A549 (cell line): ENCODE measurements around the gene TJP3.

Experiments
- CTCF ChIP-seq: fragments of >200 bp; sonication (Bioruptor Twin); formaldehyde crosslinking; IDR thresholded peaks from 3 replicates; pipeline ENCODE4 v1.5.1; 2016
- EP300 ChIP-seq, 2 experiments: fragments of >200 bp; sonication (Bioruptor Twin); formaldehyde crosslinking; IDR thresholded peaks; 2 replicates in 1 of 2; 3 replicates in 1 of 2; pipeline ENCODE4 v1.6.1; 2016 to 2017
- HMGXB4 ChIP-seq: fragments of 250-450 bp; sonication (Bioruptor Pico); IDR thresholded peaks from 2 replicates; pipeline ENCODE4 v1.5.0; 2021; ENCODE audit warnings: mild to moderate bottlenecking, moderate library complexity, borderline replicate concordance
- JUN ChIP-seq, 2 experiments: fragments of >200 bp; sonication (Bioruptor Twin); formaldehyde crosslinking; IDR thresholded peaks; 2 replicates in 1 of 2; 3 replicates in 1 of 2; pipeline ENCODE4 v1.6.1; 2016 to 2017
- MAX ChIP-seq: IDR thresholded peaks from 2 replicates; pipeline ENCODE4 v1.6.1; 2012
- MAZ ChIP-seq: fragments of 150-350 bp; IDR thresholded peaks from 2 replicates; pipeline ENCODE4 v1.6.1; 2014; ENCODE audit warnings: antibody characterized with exemption, low read depth, low read length, borderline replicate concordance
- NFE2L2 ChIP-seq: fragments of 150-350 bp; conservative IDR thresholded peaks from 2 replicates; pipeline ENCODE4 v1.6.1; 2014; ENCODE audit warnings: low read length
- POLR2A ChIP-seq: IDR thresholded peaks from 2 replicates; pipeline ENCODE4 v1.6.1; 2012; ENCODE audit warnings: mild to moderate bottlenecking, low read length
- RFX5 ChIP-seq: fragments of 450-650 bp; IDR thresholded peaks from 2 replicates; pipeline ENCODE4 v1.7.1; 2014; ENCODE audit warnings: antibody characterized with exemption, mild to moderate bottlenecking, moderate library complexity
- SMC3 ChIP-seq: fragments of >200 bp; sonication (Bioruptor Twin); formaldehyde crosslinking; IDR thresholded peaks from 3 replicates; pipeline ENCODE4 v1.6.1; 2018; ENCODE audit warnings: inconsistent platforms
- TP53 ChIP-seq: fragments of 250-450 bp; sonication (Bioruptor Pico); IDR thresholded peaks from 2 replicates; pipeline ENCODE4 v1.5.0; 2021; ENCODE audit warnings: mild to moderate bottlenecking, moderate library complexity

- TF ChIP-seq NFE2L2, result no peak
- TF ChIP-seq CTCF, result no peak
- no peak for TF ChIP-seq SMC3
- no peak for TF ChIP-seq MAZ
- no peak for TF ChIP-seq MAX
- TF ChIP-seq TP53 (CRISPR knock-in tag), result no peak
- TF ChIP-seq HMGXB4, result no peak
- TF ChIP-seq POLR2A, result no peak
- TF ChIP-seq RFX5, result no peak
- no peak for TF ChIP-seq EP300 (IDR thresholded peaks at IDR 0.05)
- no peak for TF ChIP-seq JUN (IDR thresholded peaks at IDR 0.05)
These were observed 25.3 kb upstream of the TJP3 start for GRCh38 chr19:3682741-3683404.
